HCT116 (cell line): ENCODE measurements around the gene CFAP97D2. TPM values are rescaled to one million over a fixed set of nuclear protein-coding genes. Genes with fewer than 3 reads are reported as not detected.

Experiments
- ATAC-seq: fragments of 200-7000 bp; cut with Tn5 transposase; 2 replicates; pipeline ENCODE4 v1.9.1; 2020; ENCODE audit warnings: mild to moderate bottlenecking, moderate library complexity
- BruUV-seq: library from RNA; stranded (reverse); fragments of 400-500 nt; replicated peaks from 2 replicates; lab custom pipeline; 2021; lab: Mats Ljungman, UMichigan
- CTCF ChIA-PET: fragments of 300-600 bp; sonication (Branson Sonifier 250); formaldehyde crosslinking; loops from one replicate; lab custom pipeline; 2021; ENCODE audit warnings: antibody characterized with exemption; lab: Charles Lee
- POLR2A ChIA-PET: fragments of 300-600, 350-600 bp; sonication (Branson Sonifier 250); formaldehyde crosslinking; loops from one replicate; lab custom pipeline; 2021; ENCODE audit warnings: antibody characterized with exemption; lab: Charles Lee
- RAD21 ChIA-PET, 2 experiments: fragments of 300-600 bp; sonication (Branson Sonifier 250); formaldehyde crosslinking; loops; one replicate each; lab custom pipeline; 2023; ENCODE audit warnings: low total read pairs in 2 of 2; ENCODE audit not compliant: uncharacterized antibody in 2 of 2, unreplicated experiment in 2 of 2, low non-redundant PET in 1 of 2; lab: Charles Lee
- DNase-seq: peaks from one replicate; pipeline ENCODE4 v3.0.0-alpha.2; 2010; ENCODE audit warnings: low read depth, low spot score
- H2AFZ ChIP-seq: fragments of 200-600 bp; shearing (Covaris generic), sonication (generic); 2 replicates; pipeline ENCODE4 v1.6.1; 2017; ENCODE audit warnings: low read depth, mixed run types, mixed read lengths, antibody characterized with exemption, low read length; ENCODE audit not compliant: poor library complexity, severe bottlenecking
- H3K27ac ChIP-seq: 2 replicates; pipeline ENCODE4 v1.5.1; 2012; ENCODE audit warnings: low read depth, low read length
- H3K27me3 ChIP-seq: fragments of 200-600 bp; sonication (generic); 2 replicates; pipeline ENCODE4 v1.6.1; 2016; ENCODE audit warnings: mixed run types, low read length, mixed read lengths; ENCODE audit not compliant: insufficient read depth
- H3K36me3 ChIP-seq, 2 experiments: fragments of 200-500 bp in 1 of 2; fragments of 200-600 bp in 1 of 2; sonication (Bioruptor generic) in 1 of 2; sonication (generic) in 1 of 2; 2 replicates each; pipeline versions ENCODE4 v1.5.1 to v1.6.1; 2014 to 2016; ENCODE audit warnings: low read length in 2 of 2, inconsistent platforms in 1 of 2, mixed read lengths in 1 of 2, mixed run types in 1 of 2; ENCODE audit not compliant: insufficient read depth in 2 of 2, control insufficient read depth in 1 of 2
- H3K4me1 ChIP-seq, 2 experiments: fragments of 200-600 bp in 1 of 2; sonication (generic) in 1 of 2; 2 replicates each; pipeline versions ENCODE4 v1.5.1 to v1.6.1; 2012 to 2017; ENCODE audit warnings: low read length in 2 of 2, inconsistent platforms in 1 of 2, mild to moderate bottlenecking in 1 of 2, mixed read lengths in 1 of 2, mixed run types in 1 of 2, moderate library complexity in 1 of 2; ENCODE audit not compliant: insufficient read depth in 2 of 2, control insufficient read depth in 1 of 2
- H3K4me2 ChIP-seq: fragments of 200-600 bp; sonication (generic); 2 replicates; pipeline ENCODE4 v1.6.1; 2017; ENCODE audit warnings: mixed run types, low read length, mixed read lengths
- H3K4me3 ChIP-seq, 2 experiments: fragments of 200-600 bp in 1 of 2; sonication (generic) in 1 of 2; replicated peaks in 1 of 2; 2 replicates each; pipeline ENCODE4 v1.5.1; 2011 to 2016; ENCODE audit warnings: low read length in 2 of 2, control low read depth in 1 of 2, low read depth in 1 of 2, mild to moderate bottlenecking in 1 of 2, mixed read lengths in 1 of 2, mixed run types in 1 of 2
- H3K79me2 ChIP-seq: fragments of 200-600 bp; sonication (generic); 2 replicates; pipeline ENCODE4 v1.6.1; 2017; ENCODE audit warnings: mild to moderate bottlenecking, mixed run types, low read length, moderate library complexity, mixed read lengths; ENCODE audit not compliant: insufficient read depth
- H3K9ac ChIP-seq: fragments of 200-600 bp; sonication (generic); 2 replicates; pipeline ENCODE4 v1.6.1; 2016; ENCODE audit warnings: low read length, mixed read lengths
- H3K9me2 ChIP-seq: fragments of 200-600 bp; sonication (generic), shearing (Covaris generic); 2 replicates; pipeline ENCODE4 v1.6.1; 2017; ENCODE audit warnings: mixed run types, mild to moderate bottlenecking, moderate library complexity; ENCODE audit not compliant: insufficient read depth
- H3K9me3 ChIP-seq, 2 experiments: fragments of 200-500 bp in 1 of 2; fragments of 200-600 bp in 1 of 2; sonication (Bioruptor generic) in 1 of 2; sonication (generic) in 1 of 2; 2 replicates each; pipeline ENCODE4 v1.6.1; 2014 to 2017; ENCODE audit warnings: low read length in 2 of 2, mixed read lengths in 2 of 2, inconsistent platforms in 1 of 2, low read depth in 1 of 2, mild to moderate bottlenecking in 1 of 2, mixed run types in 1 of 2, moderate library complexity in 1 of 2; ENCODE audit not compliant: control insufficient read depth in 1 of 2, insufficient read depth in 1 of 2
- H4K20me1 ChIP-seq: fragments of 200-600 bp; sonication (generic), shearing (Covaris generic); 2 replicates; pipeline ENCODE4 v1.6.1; 2017; ENCODE audit warnings: mixed run types, mild to moderate bottlenecking, moderate library complexity; ENCODE audit not compliant: insufficient read depth
- CBX3 ChIP-seq: IDR thresholded peaks from 2 replicates; pipeline ENCODE4 v1.6.1; 2012; ENCODE audit warnings: low read depth
- EGR1 ChIP-seq: IDR thresholded peaks from 2 replicates; pipeline ENCODE4 v1.6.1; 2012; ENCODE audit warnings: low read depth
- EZH2 ChIP-seq: fragments of 200-600 bp; sonication (generic); IDR thresholded peaks from 2 replicates; pipeline ENCODE4 v1.6.1; 2017; ENCODE audit warnings: antibody characterized with exemption, mixed run types
- FOSL1 ChIP-seq: IDR thresholded peaks from 2 replicates; pipeline ENCODE4 v1.6.1; 2012; ENCODE audit warnings: low read depth
- JUND ChIP-seq: IDR thresholded peaks from 2 replicates; pipeline ENCODE4 v1.6.1; 2012
- POLR2AphosphoS5 ChIP-seq: IDR thresholded peaks from 2 replicates; pipeline ENCODE4 v1.6.1; 2011; ENCODE audit warnings: mild to moderate bottlenecking, low read depth, low read length, moderate library complexity
- SIN3A ChIP-seq: IDR thresholded peaks from 2 replicates; pipeline ENCODE4 v1.6.1; 2012; ENCODE audit warnings: low read depth
- SRF ChIP-seq: IDR thresholded peaks from 2 replicates; pipeline ENCODE4 v1.6.1; 2012; ENCODE audit warnings: low read depth
- YY1 ChIP-seq: IDR thresholded peaks from 2 replicates; pipeline ENCODE4 v1.6.1; 2011; ENCODE audit warnings: low read length, low read depth, moderate library complexity, mild to moderate bottlenecking; ENCODE audit not compliant: insufficient replicate concordance; ENCODE audit errors: extremely low read depth
- intact Hi-C: fragments of 100-400 bp; cut with micrococcal nuclease; formaldehyde crosslinking; loops from 2 replicates; pipeline ENCODE4 v1.10.0; 2022
- total RNA-seq: library from RNA; stranded (reverse); gene quantifications from one replicate; pipeline ENCODE4 v1.2.1, GENCODE V29; 2021; ENCODE audit not compliant: unreplicated experiment
- TF ChIP-seq, protein P1 (sequence below): IDR thresholded peaks from 2 replicates; pipeline ENCODE4 v1.6.1; 2011; ENCODE audit warnings: mild to moderate bottlenecking, low read length, moderate library complexity; ENCODE audit not compliant: insufficient replicate concordance; ENCODE audit errors: extremely low read depth
- TF ChIP-seq, protein P2 (sequence below): IDR thresholded peaks from 2 replicates; pipeline ENCODE4 v1.6.1; 2012
- TF ChIP-seq, protein P3 (sequence below): IDR thresholded peaks from 2 replicates; pipeline ENCODE4 v1.6.1; 2012

Gene CFAP97D2
- total RNA-seq, 1 experiment from 2014 or later: not detected

DNA sequence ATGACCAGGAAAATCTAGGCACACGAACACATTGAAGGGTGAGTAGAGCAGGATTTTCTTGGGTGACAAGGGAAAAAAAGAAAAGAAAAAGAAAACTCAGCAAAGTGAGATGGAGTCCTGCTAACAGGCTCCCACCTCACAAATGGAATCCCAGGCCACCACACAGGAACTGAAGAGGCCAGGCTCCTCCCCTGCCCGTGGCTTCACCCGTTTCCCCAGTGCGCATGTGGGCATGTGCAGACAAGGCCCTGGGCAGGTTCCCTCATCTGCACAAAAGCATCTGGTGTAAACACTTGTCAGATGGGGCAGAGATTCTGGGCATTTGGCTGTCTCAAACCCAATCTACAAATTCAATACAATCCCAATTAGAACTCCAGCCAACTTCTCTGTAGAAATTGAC lies 24.5 kb downstream of the CFAP97D2 start:
- DNase-seq: no peak
- ChIA-PET CTCF (no interaction called here), RAD21 (no interaction called here), POLR2A (no interaction called here)
- Histone ChIP-seq H4K20me1 (no peaks in the 10 kb centered on the region), H3K4me1 (no peaks in the 10 kb centered on the region), H2AFZ (no peak overlapping the region), H3K9me2 (no peaks in the 10 kb centered on the region), H3K27ac (no peak overlapping the region), H3K9me3 (peaks cover 0 to 15% of the 10 kb centered on the region in 2 experiments; a peak in 2 of 4 replicates), H3K4me3 (no peak overlapping the region), H3K36me3 (no peaks in the 10 kb centered on the region), H3K27me3 (no peaks in the 10 kb centered on the region), H3K9ac (no peak overlapping the region), H3K79me2 (no peaks in the 10 kb centered on the region), H3K4me2 (no peak overlapping the region)
- TF ChIP-seq SRF (no peak), JUND (no peak), EGR1 (no peak), CBX3 (no peak), EZH2 (no peak), POLR2AphosphoS5 (no peak)
- TF ChIP-seq, protein P1, sequence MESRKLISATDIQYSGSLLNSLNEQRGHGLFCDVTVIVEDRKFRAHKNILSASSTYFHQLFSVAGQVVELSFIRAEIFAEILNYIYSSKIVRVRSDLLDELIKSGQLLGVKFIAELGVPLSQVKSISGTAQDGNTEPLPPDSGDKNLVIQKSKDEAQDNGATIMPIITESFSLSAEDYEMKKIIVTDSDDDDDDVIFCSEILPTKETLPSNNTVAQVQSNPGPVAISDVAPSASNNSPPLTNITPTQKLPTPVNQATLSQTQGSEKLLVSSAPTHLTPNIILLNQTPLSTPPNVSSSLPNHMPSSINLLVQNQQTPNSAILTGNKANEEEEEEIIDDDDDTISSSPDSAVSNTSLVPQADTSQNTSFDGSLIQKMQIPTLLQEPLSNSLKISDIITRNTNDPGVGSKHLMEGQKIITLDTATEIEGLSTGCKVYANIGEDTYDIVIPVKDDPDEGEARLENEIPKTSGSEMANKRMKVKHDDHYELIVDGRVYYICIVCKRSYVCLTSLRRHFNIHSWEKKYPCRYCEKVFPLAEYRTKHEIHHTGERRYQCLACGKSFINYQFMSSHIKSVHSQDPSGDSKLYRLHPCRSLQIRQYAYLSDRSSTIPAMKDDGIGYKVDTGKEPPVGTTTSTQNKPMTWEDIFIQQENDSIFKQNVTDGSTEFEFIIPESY: no peak
- TF ChIP-seq, protein P2, sequence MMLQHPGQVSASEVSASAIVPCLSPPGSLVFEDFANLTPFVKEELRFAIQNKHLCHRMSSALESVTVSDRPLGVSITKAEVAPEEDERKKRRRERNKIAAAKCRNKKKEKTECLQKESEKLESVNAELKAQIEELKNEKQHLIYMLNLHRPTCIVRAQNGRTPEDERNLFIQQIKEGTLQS: no peak
- intact Hi-C loops: no loop called here
- no TSS peak for BruUV-seq
- ATAC-seq: no peak

DNA sequence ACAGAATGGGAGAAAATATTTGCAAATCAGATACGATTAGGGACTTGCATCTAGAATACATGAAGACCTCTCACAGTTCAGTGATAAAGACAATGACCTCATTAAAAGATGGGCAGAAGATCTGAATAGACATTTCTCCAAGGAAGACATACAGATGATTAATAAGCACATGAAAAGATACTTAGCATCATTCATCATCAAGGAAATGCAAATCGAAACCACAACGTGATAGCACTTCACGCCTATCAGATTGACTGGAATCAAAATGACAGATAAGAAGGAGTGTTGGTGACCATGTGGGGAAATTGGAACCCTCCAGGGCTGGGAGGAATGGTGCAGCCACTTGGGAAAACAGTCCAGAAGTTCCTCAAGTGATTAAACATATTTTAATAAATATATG lies 25.8 kb downstream of the CFAP97D2 start:
- H3K4me2 ChIP-seq: no peak overlapping the region
- no peak overlapping the region for H3K4me3 ChIP-seq
- H3K9me2 ChIP-seq: no peaks in the 10 kb centered on the region
- ATAC-seq (no peak), DNase-seq (no peak)
- no peak overlapping the region for H2AFZ ChIP-seq
- H3K36me3 ChIP-seq: no peaks in the 10 kb centered on the region
- intact Hi-C loops: no loop called here
- BruUV-seq: no TSS peak
- no peaks in the 10 kb centered on the region for H4K20me1 ChIP-seq
- ChIA-PET CTCF (no interaction called here), POLR2A (interaction anchor here (1.0 kb wide), 1 partner anchor 8 kb away, joined by 3 read pairs; no protein-coding TSS in a partner anchor), RAD21 (no interaction called here)
- H3K4me1 ChIP-seq: no peaks in the 10 kb centered on the region
- no peaks in the 10 kb centered on the region for H3K27me3 ChIP-seq
- peaks cover 0 to 15% of the 10 kb centered on the region in 2 experiments; a peak in 2 of 4 replicates for H3K9me3 ChIP-seq
- H3K9ac ChIP-seq: no peak overlapping the region
- no peak overlapping the region for H3K27ac ChIP-seq
- TF ChIP-seq FOSL1: no peak
- no peak for TF ChIP-seq JUND
- TF ChIP-seq, protein P3, sequence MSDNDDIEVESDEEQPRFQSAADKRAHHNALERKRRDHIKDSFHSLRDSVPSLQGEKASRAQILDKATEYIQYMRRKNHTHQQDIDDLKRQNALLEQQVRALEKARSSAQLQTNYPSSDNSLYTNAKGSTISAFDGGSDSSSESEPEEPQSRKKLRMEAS: no peak
- no peak for TF ChIP-seq SIN3A
- TF ChIP-seq YY1: no peak
- TF ChIP-seq EZH2: no peak
- TF ChIP-seq, protein P2: no peak
- no peaks in the 10 kb centered on the region for H3K79me2 ChIP-seq
